Activated CD4-positive, alpha-beta T cell treated with anti-CD3 and anti-CD28 coated beads, Interleukin-2, amount 50 U/mL, for 16 hours (primary cell): ENCODE data around the gene CACNA1B.
"Not testable (repeated sequence)": the region's sequence is repeated elsewhere in the genome, so short reads cannot be mapped to it uniquely, and the experiment has no call there.

ENCODE experiments used
- DNase-seq: peaks from one replicate; pipeline ENCODE4 v3.0.0-alpha.2; 2020

The CACNA1B gene

DNA sequence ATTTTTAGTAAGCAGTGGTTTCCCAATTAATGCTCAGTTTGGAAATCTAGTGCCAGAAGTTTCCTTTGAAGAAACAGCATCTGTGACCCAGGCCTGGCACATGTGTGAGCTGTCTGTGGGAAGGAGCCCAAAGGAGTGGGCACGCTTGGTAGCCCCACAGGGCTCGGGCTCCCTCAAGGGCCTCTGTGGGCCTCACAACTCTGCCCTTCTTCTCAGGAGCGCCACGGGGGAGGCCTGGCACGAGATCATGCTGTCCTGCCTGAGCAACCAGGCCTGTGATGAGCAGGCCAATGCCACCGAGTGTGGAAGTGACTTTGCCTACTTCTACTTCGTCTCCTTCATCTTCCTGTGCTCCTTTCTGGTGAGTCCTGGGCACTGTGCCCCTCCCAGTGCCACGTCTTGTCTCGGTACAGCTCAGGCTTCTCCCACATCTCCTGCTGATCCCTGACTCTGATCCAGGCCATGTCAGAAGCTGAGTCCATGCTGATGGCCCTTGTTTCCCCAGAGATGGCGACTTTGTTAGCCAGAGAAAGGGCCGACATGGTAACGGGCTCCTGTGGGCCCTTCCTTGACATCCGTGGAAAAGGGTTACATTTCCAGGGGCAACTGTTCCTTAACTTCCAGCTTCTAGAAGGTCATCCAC lies 200.4 kb downstream of the CACNA1B start:
- DNase-seq: no peak

DNA sequence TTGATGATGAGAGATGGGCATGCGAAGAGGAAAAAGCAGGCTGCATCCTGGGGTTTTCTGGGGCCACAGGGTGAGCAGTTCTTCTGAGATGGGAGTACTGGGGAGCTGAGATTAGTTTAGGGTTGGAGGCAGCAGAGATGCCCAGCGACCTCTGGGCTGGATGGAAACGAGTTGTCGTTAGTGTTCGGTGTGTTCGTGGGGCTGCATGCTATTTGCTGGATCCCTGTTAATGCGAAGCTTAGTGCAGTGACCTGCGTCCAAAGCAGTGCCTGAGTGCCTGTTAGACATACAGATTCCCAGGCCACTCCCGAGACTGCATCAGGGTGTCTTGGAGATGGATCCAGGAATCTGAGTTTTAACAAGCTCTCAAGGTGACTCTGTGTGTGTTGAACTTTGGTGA lies 201.3 kb downstream of the CACNA1B start:
- DNase-seq: no peak

DNA sequence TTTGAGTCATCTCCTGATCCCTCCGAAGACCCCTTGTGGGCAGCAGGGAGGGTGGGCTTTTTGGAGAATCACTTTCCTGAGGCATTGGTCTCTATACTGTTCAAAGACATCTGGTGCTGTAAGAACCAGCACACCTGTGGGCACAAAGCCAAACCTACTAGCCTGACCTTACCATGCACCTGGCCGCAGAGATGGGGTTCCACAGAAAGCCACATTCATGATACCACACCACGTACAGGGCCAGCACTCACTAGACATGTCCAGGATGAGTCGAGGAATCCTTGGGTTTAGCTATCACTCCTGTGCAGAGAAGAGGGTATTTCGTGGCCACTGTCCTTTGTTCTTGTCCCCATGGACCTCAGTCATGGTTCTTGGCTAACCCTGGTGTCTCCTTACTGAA lies 203.4 kb downstream of the CACNA1B start:
- DNase-seq: no peak

DNA sequence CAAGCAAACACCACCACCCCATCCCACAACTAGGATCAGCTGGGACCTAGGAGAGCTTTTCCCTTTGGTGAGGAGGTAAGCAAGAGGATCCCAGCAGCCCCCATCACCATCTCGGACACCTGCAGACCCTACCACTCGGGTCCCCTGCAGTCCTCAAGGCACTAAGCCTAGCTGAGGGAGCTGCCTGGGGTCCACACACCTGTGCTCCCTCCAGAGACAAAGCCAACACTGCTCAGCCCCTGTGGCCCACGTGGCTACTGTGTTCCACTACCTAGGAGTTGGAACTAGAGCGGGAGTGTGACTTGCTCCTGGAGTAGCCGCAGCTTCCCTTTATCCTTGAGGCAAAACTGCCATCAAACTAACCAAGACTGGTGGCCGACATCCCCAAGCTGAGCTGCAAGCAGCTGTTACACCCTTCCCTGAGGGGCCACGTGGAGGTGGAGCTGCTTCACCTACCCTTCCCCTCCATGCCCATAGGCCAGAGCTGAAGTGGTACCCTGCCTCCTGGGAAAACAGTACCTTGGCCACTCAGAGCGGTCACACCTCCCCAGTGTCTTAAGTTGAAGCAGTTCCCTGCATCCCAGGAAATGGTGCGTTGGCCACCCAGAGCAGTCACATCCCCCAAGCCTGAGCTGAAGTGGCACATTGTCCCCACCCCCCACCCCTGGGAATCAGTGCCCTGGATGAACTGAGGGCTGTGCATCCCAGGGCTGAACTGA lies 205.5 kb downstream of the CACNA1B start:
- no peak for DNase-seq

DNA sequence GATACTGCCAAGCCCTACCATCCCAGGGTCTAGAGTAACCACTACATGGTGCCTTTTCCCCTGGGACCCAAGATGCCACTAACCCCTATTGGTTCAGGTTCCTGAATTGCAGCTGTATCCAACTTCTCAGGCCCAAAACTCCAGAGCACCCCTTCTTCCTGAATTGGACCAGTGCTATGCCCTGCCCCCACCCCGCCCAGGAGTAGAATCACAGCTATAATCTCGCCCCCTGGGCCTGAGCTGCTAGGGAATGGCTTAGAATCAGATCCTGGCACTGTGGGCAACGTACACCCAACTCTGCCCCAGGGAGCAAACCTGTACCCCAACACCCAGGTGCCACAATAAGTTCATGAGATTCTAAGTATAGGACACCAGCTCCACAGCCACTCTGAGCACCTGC lies 206.3 kb downstream of the CACNA1B start:
- DNase-seq: no peak

DNA sequence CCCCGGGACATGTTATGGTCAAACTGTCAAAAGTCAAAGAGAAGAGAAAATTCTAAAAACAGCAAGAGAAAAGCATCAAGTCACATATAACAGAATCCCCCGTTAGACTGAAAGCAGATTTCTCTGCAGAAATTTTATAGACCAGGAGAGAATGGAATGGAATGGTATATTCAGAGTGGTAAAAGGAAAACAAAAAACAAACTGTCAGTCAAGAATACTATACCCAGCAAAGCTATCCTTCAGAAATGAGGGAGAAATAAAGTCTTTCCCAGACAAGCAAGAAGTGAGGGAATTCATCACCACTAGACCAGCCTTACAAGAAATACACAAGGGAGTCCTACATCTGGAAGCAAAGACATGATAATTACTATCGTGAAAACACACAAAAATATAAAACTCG lies 208.0 kb downstream of the CACNA1B start:
- no peak for DNase-seq

DNA sequence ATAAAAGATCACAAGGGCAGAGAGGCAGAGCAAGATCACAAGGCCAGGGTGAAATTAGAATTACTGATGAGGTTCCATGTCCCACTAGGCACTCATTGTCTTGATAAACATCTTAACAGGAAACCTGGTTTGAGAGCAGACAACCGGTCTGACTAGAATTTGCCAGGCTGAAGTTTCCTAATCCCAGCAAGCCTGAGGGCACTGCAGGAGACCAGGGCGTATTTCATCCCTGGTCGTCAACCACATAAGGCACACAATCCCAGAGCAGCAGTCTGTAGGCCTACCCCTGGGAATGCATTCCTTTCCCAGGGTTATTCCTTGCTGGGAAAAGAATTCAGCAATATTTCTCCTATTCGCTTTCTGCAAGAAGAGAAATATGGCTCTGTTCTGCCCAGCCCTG lies 214.5 kb downstream of the CACNA1B start:
- not testable (repeated sequence) for DNase-seq

DNA sequence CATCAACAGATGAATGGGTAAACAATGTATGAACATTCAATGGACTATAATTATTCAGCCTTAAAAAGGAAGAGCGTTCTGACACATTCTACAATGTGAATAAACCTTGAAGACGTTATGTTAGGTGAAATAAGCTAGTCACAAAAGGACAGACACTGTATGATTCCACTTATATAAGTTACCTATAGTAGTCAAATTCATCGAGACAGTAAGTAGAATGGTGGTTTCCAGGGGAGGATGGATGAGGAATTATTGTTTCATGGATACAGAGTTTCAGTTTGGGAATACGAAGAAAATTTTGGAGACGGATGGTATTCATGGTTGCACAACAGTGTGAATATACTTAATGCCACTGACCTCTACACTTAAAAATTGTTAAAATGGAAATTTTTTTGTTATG lies 216.4 kb downstream of the CACNA1B start:
- DNase-seq: no peak

DNA sequence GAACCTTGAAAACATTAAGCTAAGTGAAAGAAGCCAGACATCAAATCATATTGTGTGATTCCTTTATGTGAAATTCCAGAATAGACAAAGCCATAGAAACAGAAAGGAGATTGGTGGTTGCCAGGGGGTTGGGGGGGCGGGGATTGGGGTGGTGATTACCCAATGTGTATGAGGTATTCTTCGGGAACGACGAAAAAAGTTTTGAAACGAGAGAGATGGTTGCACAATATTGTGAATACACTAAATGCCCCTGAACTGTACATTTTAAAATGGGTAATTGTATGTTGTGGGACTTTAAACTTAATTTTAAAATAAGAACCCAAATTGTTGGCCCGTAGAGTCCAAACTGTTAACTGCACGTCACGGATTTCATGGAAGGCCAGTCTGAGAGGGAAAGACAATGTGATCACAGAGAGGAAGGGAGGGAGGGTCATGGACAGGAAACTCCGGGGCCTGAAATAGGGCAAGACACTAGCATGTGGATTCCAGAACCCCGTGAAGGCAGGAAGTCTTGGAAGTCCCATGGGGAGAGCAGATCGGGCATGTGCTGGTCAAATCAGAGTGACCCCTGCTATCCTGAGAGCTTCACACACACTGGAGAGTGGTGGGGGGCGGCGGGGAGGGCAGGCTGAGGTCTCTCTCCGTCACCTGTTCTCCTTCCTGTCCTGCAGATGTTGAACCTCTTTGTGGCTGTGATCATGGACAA lies 218.4 kb downstream of the CACNA1B start:
- no peak for DNase-seq

DNA sequence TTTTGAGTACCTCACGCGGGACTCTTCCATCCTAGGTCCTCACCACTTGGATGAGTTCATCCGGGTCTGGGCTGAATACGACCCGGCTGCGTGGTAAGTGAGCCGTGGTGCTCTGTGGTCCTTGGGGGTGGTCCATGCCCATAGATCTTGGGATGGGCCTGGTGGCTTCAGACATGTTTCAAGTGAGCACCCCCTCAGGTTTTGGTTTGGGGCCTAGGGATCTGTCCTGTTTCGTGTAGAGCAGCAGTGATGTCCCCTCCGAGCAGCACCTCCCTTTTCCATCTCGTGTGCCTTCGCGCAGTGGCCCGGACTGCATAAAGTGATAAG lies 218.9 kb downstream of the CACNA1B start:
- no peak for DNase-seq

DNA sequence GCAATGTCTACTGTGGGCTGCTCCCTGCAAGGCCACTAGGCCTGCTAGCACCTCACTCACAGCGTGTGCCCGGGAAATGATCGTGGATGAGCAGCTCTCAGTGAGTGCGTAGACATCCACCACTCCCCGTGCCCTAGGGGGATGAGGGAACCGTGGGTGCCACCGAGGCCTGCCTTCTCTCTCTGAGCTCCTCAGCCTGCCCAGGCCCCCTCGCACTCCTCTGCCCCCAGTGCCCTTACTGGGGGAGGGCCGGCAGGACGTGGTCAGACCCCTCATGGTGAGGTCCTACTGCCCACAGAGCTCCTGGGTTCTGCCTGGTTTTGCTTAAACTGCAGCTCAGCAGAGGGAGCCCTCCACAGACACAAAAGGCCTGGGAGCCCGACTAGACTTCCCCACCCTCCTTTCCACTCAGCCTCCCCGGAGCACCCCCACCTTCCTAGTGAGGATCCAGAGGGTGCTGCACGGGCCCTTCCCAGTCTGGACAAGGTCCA lies 220.0 kb downstream of the CACNA1B start:
- DNase-seq: no peak

DNA sequence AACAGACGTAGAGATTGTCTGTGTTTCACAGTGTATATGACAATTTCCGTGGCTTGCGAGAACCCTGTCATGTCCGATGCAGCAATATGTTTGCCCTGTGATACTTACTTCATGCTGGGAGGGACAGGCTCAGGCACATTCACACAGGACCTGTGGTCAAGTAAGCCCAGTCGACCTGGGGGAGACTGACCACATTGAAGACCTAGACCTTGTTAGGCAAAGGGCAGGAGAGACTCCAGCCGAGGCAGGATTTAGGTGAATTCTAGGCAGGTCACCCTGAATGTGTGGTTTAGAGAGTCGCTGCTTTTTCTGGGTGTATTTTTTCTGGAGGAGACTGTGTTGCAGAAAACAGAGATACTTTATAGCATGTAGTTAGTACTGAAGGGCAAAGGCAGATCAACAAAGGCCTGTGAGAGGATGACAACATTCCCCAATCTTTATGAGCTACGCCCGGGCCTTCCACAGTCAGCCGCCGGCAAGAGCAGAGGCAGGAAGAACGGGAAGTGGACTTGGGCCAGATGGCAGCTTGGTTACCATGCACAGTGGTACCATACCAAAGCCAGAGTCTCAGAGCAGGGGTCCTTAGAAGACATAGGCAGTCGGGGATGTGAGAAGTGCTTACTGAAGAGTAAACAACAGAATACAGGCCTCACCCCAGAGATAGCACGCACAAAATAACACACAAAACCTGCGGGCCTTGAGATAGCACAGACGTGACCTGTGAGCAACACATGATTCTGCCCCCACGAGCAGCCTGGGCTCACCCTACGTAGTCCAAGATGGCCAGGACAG lies 220.7 kb downstream of the CACNA1B start:
- DNase-seq: no peak

DNA sequence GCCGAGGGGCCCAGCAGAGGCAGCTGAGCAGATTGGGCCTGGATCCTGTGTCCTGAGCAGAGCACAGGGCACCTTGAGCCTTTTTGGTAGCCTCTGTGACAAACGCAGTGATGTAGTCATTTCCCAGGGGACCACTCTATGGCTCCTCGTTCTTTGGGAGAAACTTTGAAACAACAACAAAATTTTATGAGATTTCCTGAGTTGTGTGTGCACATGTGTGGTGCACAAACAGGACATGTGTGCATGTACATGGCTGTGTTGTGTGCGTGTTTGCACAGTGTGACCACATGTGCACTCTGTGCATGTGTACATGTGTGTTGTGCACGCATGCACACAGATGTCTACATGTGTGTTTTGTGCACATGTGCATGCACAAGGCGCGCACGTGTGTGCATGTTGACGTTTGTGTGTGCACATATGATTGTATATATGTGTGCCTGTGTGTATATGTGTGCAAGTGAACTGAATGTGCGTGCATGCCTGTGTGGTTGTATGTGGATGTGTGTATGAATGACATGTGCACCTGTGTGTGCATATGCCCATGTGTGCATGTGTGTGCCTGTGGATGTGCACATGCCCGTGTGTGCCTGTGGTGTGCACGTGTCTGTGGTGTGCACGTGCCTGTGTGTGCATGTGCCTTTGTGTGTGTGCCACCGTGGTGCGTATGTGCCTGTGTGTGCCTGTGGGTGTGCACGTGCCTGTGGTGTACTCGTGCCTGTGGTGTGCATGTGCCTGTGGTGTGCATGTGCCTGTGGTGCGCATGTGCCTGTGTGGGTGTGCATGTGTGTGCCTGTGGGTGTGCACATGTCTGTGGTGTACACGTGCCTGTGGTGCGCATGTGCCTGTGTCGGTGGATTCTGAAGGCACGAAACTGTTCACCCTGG lies 221.6 kb downstream of the CACNA1B start:
- DNase-seq: no peak

DNA sequence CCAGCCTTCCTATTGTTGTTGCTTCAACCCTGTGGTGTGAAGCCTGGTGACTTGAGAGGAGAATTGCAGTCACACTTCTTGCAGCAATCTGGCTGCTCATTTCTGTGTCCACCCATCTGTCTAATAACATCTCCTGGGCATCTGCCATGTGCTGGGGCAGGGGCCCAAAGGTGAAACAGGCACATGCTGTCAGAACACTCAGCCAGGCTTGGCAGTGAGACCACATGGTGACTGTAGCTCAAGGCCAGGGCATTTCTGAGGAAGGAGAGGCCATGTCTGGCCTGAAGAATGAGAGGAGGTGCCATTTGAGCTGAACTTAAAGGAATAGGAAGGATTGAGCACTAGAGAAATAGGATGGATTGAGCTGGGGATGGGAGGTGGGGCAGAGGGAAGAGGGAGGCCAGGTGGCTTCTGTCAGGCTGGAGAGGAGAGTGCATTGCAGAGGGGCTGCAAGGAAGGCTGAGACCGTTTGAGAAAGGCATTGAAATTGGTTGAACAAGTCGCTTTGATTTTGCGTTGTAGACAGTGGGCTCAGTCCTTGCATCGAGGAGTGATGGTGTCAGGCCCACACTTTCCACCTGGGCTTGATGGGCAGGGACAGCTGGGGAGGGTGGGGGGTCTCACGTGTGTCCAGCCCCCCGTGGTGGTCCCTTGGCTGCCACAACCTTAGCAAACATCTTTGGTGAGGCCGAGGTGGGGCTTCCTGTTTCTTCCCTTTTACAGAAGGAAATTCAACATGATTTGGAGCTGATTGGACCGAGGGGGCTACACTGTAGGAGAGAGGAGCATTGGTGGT lies 222.4 kb downstream of the CACNA1B start:
- DNase-seq: no peak

DNA sequence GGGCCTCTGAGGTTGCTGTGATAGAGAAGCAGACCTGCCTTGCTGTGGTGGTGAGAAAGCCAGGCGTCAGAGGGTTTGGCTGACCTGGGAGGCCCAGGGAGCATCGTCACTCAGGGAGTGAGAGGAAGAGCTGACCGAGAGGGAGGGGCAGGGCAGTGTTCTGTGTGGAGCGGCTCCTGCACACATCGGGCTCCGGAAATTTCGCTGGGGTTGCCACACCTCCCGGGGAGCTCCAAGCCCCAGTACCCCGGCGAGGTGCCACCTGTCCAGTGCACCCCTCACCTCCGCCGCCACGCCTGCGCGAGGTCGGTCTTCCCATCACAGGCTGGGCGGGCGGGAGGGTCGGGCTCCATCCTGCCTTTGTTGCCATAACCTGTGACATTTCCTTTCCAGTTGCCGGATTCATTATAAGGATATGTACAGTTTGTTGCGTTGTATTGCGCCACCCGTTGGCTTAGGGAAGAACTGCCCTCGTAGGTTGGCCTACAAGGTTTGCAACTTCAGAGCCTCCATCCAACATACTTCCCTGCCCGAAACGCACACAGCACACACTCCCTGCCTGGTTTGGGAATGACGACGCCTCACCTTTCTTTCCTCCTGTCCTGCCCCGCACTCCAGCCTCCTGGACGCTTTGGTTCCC lies 223.2 kb downstream of the CACNA1B start:
- DNase-seq: no peak

DNA sequence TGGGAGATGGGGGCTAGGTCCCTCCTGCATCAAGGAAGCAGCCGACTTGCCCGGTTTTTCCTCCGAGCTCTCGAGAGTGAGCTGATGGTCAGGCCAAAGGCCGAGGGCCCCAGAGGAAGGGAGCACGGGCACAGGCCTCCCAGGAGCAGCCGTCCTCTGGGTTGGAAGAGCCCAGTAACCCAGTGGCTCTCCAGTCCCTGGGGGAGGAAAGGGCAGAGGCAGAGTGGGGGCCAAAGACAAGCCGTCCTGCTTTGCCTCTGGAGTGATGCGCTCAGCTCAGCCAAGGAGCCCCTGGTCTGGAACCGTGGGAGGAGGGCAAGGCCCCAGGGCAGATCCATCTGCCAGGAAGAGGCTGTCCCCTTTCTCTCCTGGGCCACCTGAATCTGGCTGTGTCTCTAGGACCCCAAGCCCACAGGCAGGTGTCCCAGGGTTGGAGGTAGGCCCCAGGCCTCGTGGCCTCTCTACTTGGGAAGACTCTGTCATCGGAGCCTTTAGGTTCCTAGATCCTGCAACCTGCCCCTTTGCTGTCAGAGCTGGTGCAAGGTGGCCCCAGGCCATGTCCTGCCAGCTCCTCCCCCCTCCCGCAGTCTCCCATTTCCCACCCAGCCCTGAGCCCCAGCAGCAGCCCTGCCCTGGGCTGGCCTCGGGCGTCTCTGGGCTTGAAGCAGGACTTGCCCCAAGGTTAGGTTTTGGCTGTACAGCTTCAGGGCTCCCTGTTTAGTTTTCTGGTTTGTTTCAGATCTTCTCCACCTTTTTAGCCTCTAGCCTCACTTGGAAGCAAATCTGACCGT lies 224.1 kb downstream of the CACNA1B start:
- DNase-seq: no peak

DNA sequence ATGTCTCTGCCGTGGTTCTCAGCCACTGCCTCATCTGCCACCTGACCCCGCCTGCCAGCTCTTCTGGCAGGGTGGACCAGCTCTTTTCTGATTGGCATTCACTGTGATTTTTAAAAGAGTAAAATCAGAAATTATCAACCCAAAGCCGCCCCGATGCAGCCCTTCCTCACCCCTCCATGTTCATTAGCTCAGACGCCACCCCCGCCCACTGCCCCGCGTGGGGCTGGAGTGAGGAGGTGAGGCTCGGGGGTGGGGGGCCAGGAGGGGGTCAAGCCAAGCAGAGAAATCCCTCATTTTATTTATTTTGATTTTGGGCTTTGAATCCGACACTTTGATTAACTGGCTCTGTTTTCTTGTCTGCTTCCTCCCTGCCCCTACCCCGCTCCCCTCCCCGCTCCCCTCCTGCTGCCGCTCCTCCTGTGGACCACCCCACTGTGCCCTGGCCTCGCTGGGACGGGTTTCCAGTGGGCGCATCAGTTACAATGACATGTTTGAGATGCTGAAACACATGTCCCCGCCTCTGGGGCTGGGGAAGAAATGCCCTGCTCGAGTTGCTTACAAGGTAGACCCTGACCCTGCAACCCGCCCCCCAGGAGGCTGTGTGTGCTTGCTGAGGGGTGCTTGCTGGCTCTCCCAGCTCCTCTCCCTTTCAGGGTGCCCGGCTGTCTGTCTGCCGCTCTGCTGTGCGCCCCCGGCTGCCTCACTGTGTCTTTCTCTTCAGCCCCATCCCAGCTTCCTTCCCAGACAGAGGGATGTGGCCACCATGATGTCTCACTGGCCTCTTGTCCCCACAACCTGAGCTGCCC lies 224.9 kb downstream of the CACNA1B start:
- no peak for DNase-seq

DNA sequence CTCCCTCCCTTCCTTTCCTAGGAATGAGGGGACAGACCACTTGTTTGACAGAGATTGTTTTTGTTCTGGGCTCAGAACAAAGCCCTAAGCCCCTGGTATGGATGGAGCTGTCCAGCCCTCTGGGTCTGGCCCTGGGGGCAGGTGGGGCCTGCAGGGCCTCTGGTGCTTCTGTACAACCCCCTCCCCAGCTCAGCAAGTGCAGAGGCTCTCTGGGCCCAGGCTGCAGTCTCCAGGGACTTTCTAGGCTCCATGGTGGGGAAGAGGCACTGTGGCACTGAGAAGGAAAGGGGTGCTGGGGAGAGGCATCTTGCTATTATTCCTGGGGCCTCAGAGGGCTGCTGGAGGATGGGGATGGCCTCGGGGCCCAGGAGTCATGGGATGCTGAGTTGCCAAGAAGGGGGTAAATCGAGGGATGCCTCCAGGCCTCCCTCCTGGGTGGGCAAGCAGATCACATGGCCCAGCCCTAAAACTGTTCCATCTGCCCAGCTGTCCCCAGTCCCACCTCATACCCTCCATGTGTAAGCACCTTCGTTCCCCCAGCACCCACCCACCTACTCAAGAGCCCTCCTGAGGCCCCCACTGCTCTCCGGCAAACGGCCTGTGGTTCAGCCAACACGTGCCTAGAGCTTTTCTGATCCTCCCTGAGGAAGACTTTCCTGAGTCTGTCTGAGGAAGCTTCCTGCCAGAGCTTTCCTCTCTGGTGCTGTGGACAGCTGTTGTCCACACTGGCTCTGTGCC lies 225.7 kb downstream of the CACNA1B start:
- DNase-seq: no peak

DNA sequence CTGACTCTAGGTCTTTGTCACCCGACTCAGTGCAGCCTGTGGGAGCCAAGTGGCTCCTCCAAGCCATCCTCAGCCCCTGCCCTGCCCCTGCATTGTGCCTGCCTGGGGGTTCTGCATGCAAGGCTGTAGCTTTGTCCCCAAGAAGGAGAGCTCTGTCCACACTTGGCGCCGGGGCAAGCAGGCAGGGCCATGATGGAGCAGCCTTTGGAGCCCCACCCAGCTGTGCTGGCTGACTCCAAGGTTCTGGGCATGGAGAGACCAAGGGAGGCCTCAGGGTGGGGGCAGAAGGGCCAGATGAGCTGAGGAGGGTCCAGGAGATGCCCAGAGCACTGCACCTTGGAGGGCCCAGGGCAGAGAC lies 226.2 kb downstream of the CACNA1B start:
- DNase-seq: no peak
